NCI-H82 (cell line): ENCODE measurements around the gene DOCK4.
A peak's percentile ranks its signal among the peaks of the same experiment; 100 is the strongest.

Experiments
- DNase-seq: peaks from one replicate; lab custom pipeline; 2025; lab: John Stamatoyannopoulos, UW

The DOCK4 gene

DNA sequence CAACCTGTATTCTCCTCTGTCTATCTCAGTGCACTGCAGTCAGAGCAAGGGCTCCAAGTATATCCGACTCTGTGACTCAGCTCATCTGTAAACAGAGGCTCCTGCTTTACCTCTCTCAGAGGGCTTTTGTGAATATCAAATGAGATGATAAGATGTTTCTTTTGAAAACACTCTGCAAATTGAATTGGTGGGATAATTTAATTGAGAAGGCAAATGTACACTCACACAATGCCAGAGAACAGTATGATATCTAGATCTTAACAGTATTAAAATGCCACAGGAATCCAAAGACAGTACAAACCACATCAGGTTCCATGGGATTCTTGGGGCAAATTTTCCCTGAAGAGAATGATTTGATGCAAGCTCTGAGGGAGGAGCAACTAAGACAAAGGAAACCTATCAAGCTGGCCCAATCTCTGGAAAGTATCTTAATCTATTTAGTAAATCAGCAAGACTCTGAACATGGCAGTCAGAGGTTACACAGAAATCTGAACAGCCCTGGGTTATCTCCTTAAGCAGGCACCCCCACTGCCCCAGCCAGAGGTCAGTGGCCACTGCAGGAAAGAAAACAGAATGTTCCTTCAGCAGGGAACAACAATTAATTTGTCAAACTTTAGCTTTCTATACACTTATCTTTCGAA lies 45.9 kb downstream of the DOCK4 start:
- DNase-seq = peak; percentile 45

DNA sequence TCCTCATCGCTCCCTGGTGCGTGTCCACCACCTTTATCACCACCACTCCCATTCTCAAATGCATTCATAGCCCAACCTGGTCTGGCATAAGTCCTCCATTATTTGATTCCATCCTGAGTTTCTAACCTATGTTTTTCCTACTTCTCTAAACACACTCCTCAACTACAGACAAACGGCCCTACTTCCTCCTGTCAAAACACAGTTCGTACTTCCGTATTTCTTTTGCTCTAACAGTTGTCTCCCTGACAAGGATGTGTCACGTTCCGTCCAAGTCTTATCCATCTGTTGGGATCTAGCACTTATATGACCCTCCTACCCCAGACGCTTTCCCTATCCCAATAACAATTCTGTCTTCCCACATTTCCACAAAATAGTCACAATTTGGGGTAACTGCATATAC lies 46.8 kb downstream of the DOCK4 start:
- DNase-seq = no peak

DNA sequence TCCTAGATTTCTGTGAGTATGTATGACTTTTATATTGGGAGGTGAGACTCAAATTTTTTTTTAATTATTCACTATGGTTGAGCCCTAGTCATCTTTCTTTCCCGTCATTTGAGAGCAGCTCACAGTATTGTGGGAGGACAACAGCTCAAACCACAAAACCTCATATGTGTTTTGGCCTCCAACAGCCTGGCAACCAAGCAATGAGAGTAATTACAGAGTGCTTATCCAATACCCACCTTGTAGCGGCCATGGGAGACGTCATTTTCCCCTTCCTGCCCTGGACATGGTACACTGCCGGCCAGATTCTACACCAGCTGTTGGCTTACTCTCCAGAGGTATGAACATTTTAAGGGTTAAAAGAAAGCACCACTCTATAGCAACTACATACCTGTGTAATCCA lies 49.1 kb downstream of the DOCK4 start:
- DNase-seq = no peak

DNA sequence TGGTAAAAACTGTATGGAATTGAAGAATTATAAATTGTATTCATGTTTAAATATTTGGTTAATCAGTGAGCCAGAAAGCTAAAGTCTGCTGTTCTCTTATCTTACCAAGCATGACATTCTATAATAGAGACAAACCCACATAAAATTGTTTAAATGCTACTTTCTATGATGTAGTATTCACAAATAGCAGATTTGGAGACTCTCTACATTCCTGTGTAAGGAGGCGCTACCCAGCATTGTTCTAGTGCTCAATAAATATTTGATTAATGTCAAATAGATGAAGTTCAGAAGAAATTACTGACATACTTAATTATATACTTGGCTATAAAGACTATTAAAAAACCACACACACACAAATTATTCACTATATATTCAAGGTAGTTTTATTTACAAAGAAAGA lies 49.8 kb downstream of the DOCK4 start:
- no peak for DNase-seq

DNA sequence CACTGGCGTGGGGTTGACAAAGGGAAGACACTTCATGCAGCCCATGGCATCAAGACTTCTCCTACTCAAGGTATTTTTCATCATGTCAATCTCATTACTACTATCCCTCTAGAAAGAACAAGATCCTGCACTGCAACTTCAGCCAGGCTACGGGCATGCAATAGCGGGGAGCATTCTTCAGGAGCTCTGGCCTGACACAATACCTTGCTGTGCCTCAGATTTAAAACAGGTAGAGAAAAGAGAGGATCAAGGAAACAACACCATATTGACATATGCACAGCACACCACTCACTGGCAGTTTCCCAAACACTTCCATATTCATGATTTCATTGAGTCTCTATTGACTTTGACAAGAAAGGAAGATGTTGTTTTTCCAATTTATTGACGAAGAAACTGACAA lies 51.5 kb downstream of the DOCK4 start:
- no peak for DNase-seq

DNA sequence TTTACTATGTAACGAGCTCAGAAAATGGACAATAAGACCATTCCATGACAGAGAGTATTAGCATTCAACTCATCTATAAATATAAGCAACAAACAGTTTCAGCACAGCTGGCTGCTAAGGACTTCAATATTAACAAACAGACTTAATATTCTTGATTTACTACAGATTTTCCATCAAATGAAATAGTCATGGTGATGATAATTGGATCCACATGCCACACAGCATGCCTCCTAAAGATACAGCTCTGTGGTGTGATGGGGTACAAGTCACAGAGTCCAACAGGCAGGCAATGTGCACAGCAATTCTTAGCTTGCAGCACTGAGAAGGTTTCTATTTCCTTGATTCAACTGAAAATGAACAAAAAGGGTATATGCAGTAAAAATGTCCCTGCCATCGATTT lies 54.0 kb downstream of the DOCK4 start:
- no peak for DNase-seq

DNA sequence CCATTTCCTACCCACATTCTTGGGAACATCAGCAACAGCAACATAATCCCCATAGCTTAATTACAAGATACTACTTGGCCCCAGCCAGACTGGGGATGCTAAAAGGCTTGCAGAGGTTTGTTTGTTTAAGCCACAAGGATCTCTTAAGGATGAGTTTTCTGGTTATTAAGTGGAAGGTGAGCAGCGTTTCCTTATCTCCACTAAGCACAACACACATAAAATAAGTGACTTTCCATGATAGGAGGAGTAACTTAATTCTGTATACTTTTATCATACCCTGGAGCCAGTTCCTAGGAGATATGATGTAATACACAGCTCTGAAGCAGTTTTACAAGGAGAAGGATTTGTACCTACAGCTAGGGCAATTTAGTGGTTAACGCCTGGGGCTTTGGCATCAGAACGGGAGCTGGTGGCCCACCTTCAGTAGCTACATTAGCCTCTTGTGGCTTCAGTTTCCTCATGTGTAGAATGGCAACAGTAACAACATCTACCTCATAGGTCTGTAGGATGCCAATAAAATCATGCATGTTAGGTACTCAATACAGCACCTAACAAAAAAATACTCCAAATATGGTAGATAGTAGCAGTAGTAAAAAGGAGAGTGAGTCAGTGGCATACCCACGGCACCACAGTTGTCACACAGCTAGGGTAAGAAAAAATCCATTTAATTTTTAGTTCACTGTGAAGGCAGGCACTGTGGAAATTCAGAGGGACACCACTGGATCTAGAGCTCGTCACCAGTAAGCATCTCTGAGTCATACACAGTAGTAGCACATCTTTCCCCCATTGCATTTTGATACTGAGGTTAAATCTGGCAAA lies 55.2 kb downstream of the DOCK4 start:
- DNase-seq = peak; percentile 38

DNA sequence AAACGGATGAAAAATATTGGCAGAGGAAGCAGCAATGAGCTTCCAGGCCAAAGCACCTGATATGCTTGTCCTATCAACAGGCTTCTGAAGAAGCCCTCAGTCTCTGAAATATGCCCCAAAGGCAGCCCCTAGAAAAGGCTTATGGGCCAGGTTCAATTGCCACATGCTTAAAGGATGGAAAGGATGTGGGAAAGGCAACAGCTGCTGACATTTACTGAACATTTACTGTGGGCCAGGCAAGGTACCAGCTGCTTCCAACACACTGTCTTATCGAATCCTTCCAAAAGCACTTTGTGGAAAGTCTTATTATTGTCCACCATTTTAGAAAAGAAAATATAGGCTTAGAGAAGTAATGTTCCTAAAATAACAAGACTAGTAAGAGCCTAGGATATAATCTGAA lies 56.5 kb downstream of the DOCK4 start:
- DNase-seq = no peak

DNA sequence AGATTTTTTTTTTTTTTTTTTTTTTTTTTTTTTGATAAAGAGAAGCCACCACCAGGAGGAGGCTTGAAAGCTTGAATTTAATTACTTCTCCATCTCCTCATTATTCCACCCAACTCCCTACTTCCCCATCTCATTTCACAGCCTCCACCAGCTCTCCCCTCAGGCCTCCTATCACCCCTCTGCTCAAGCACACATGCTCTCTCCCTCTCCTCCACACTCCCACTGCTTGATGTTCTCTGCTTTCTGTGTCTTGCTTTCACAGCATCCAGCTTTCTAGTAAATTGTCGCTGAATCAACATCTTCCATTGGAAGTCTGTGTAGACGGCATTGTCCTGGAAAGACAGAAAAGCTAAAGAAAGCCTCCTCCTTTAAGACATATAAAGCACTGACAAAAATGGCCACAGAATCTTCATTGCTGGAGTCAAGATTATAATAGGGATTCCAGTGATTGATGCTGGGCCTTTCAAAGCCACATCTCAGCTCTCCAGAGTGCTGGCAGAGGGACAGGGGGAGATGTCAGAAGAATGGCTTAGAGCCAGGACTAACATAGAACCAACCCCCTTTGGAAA lies 58.3 kb downstream of the DOCK4 start:
- DNase-seq = peak; percentile 18

DNA sequence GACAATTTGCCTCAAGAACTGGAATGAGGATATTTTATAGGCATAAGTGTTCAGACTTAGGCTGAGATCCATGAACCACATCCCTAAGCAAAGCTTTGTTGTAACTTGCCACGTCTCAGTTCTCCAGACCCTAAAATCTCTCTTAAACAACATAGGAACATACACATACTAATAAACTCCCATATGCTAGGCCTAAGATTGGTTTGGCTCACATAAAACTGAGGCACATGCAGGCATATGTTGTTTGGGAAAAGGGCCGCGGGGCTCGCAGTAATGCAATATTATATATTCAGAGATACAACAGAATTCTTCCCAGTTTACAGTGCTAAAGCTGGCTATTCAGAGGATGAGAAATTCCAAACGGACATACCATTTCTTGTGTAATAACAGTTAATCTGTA lies 61.0 kb downstream of the DOCK4 start:
- no peak for DNase-seq

DNA sequence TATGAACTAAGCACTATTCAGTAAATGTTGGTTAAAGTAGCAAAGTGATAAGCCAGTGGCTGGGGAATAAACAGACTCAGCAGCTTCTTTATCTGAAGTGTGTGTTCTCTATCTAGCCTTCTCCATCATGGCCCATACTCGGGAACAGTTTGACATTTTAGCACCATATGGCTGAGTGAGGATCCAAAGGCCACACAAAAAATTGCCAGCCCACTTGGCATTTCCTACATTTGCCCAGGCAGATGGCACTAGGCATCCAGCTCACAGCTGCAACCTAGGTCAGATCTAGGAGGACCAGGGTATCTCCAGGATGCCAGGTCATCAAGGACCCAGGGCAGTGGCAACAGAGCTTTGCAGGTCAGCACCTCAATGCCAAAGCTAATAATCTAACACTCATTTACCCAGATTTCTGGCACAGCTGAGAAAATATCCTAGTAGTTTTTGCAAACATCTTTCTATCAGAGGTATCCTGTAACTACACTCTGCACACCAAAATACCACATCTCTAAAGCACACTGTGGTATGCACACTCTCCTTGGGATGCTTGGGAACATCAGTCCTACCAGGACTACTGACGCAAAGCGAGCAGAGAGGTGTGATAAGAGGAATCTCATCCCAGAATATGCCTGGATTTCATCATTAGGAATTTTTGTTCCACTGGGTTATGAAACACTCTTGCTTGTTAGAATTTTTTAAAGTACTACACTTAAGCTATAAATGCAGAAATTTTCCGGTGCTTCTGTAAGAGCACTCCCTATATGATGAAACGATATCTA lies 61.7 kb downstream of the DOCK4 start:
- no peak for DNase-seq

DNA sequence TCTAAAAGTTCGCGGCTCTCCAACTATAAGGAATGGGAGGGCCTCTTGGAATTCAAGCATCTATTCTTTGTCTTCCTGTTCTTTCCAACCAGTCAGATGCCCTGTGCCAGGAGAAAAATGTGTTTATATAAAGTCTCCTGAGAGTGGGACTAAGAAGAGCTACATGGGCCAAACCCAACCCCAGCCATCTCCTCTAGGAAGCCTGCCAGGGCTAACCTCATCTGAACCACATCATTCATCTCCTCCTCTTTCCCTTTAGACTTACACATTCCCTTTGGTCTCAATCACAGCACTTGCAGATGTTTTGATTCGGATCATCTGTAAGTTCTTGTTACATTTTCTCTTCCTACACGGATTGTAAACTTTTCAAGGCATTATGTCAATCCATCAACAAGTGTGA lies 62.6 kb downstream of the DOCK4 start:
- DNase-seq = no peak

DNA sequence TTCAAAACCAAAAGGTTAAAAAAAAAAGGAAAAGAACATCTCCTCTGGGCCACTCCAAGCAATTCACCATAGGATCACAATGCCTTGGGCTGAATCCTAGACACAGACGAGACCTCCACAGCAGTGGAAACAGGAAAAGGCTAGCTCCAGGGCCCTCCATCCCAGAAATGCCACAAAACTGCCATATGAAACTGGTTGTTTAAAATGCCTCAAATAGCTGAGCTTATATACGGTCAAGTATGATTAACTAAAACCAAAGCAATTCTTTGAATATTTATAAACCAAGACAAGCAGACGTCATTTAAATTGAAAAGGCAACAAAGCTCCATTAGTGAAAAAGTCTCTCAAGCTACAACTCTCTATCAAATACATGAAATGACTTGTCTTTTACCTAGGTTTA lies 63.1 kb downstream of the DOCK4 start:
- DNase-seq = no peak

DNA sequence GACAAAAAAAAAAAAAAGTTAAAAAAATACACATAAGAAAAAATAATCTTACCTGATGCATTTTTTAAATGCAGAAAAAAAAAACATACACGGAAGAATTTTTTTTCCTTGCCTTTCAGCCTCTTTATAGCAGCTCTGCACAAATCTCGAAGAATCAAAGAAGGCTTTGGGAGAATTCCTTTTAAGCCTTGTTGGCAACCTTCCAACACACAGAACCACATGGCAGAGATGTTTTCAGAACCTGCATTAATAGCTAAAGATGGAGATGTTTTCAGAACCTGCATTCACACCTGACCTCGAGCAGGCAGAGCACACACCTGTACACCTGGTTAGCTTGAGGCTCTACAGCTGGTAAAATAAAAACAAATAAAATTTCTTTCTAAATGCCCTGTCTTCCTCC lies 65.6 kb downstream of the DOCK4 start:
- peak; percentile 82 for DNase-seq

DNA sequence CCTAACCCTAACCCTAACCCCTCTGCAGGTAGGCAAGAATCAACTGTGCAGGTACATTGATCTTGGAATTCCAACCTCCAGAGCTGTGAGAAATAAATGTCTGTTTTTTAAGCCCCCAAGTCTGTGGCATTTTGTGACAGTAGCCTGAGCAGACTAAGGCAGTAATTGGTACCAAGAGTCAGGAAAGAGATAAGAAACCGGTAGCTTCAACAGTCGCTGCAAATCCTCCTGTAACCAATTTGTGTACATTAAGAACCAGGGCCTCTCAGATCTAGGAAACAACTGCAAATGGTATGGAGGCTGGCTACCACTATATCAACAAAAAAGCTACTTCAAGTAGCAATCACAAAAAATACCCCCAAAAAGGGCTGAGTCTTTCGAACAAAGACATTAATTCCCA lies 67.3 kb downstream of the DOCK4 start:
- DNase-seq = no peak

DNA sequence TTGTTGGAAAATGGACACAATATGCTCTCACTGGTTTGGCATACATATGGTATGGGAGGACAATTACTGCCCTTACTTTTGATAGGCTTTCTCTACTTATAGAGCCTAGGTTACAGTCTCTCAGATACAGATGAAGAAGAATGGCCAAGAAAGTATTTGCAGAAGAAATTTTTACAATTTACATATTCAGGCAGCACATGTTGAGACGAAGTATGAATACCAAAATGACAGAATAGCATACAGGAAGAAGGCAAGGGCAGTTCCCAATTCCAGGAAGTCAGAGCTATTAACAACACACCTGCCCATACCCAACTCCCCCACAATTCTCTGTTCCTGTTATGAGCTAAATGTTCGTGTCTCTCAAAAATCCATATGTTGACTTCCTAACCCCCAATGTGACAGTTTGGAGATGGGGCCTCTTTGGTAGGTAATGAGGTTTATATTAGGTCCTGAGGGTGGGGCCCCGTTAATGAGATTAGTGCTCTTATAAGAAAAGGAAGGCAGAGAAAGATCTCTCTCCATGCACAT lies 67.8 kb downstream of the DOCK4 start:
- DNase-seq = peak; percentile 74

DNA sequence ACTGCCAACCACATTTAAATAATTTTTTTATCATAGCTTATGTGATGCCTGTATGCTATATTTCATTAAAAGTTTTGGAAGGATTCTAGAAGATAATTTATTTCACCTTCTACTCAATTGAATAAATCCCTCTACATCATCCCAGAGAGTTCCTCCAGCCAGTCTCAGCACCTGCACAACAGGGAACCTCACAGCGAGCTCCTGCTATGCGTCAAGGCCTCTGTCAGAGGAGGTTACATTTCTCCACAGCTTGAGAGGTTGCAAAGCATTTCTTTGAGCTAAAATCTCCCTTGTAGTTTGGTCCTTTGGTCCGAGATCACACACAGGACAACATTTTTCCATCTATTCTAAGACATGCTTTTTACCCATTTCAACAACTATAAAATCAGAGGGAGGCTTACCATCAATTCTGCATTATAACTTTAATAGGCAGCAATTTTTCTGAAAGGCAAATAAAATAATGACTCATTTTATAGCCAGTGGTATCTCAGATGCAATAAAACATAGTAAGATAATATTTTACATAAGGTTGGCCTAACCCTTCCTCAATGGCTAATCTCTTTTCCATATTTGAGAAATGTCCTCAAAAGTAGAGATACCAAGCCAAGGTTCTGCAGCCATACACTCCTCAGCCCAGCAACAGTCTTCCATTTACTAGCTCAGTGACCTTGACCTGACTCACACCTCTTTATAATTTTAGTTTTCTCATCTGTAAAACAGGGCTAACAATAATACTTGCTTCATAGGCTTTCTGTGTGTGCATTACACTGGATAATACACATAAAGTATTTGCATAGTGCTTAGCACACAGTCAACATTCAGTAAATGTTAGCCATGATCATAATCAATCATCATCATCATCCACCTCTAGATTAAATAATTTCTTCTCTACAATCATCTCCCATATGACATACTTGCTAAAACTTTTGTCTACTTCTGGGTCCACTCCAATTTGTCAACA lies 68.8 kb downstream of the DOCK4 start:
- DNase-seq = no peak

DNA sequence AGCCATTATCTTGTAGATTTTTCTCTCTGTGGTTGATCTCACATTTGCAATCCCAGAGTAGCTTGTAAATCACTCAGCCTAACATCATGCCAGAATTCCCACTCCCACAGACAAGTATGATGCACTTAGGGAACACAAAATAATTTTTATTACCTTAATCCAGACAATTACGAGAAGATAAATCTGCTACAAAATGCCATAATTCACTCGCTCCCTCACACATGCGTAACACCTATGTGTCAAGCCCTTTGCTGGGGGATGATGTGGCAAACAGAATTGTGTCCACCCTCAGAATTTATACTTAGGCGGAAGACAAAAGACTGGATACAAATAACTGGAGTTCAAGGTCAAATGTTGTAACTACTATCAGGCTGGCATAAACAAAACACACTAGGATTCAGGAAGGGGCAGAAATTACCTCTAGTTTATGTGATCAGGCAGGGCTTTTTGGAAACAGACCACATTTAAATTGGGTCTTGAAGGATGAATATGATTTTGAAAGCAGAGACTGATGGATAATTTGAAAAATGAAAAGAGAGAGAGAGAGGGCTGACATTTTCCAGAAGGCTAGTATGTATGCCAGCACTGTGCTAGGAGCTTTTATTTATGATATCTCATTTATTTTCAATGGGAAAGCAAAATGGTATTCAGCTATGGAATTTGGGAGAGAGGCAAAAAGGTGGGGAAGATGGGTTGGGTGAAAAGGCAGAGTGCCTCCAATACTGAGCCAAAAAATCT lies 69.8 kb downstream of the DOCK4 start:
- no peak for DNase-seq

DNA sequence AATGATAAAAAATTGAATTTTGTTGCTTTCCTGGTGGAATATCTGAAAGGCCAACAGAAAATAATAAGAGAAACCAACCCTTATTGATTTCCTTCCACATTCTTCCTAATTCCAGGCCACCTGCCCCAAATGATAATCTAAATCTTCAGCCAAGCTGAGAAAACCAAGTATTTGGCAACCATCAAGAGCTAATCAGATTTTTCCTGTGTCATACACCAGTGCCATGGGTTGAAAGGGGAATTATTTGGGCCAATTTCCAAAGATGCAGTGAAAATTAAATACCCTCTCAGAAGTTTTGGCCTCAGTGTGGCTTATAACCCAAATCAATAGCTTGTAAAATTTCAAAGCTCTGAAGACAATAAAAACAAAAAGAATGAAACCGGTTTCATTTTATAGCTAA lies 70.4 kb downstream of the DOCK4 start:
- no peak for DNase-seq

DNA sequence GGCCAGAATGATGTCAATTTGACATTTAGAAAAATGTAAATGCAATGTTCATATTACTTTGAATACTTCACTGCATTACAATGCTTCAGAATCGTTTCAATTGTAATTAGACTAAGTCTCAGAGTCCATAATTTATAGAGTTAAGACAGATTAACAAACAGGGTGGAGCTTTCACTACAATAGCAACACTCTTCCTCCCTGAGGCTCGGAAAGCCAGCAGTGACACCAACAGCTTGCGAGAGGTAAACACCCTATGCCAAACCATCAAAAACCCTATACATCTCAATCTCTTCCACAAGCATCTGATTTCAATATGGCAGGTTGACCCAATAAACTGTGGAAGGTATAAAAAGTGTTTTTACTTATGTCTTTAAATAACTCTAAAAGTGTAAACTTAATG lies 72.2 kb downstream of the DOCK4 start:
- peak; percentile 48 for DNase-seq

DNA sequence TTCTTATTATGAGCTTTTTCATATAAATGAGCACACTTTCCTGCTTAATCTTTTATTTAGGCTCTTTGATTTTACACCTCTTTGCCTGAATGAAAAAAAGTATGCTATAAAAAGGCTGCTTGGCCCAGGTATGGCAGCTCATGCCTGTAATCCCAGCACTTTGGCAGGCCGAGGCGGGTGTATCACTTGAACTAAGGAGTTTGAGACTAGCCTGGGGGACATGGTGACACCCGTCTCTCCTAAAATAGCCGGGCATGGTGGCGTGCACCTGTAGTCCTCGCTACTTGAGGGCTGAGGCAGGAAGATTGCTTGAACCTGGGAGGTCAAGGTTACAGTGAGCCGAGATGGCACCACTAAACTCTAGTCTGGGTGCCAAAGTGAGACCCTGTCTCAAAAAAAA lies 72.9 kb downstream of the DOCK4 start:
- DNase-seq = no peak
